SK-N-DZ (cell line): ENCODE data around the gene NEIL1.
A peak's percentile ranks its signal among the peaks of the same experiment; 100 is the strongest.

Experiments
- DNase-seq: peaks from one replicate; pipeline ENCODE4 v3.0.0-alpha.2; 2015; ENCODE audit warnings: low spot score

Gene NEIL1

DNA sequence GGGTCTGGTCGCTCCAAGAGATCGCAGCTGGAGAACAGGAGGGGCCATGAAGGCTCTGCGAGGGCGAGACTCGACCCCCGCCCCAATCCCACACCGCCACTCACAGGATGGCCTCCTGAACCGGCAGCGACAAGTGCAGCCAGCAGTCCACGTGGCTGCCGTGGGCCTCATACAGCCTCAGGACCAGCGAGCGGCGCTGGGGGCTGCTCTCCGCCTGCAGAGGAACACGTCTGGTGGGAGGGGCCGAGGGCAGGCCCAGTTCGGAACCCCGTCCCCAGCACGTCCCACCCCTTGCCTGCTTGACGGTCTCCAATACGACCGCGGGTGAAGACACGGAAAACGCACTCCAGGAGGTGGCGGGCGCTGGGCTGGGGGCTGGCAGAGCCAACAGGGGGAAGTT lies 9.2 kb downstream of the NEIL1 start:
- no peak for DNase-seq

DNA sequence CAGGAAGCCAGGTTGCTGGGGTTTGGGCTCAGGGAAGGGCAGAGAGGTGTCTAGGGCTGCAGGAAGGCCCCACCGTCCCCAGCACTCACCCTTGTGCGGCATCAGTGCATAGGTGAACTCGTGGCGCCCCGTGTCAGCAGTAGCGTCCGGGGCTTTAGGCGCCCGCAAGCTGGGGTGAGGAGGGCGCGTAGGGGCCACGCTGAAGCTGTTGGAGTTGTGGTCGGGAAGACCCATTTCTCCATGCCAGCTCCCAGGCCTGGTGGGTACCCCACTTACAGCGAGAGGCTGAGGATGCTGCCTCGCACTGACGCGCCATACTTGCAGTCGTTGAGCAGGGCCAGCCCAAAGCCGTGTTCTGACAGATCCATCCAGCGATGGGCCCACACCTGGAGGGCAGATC lies 9.7 kb downstream of the NEIL1 start:
- DNase-seq, result no peak

DNA sequence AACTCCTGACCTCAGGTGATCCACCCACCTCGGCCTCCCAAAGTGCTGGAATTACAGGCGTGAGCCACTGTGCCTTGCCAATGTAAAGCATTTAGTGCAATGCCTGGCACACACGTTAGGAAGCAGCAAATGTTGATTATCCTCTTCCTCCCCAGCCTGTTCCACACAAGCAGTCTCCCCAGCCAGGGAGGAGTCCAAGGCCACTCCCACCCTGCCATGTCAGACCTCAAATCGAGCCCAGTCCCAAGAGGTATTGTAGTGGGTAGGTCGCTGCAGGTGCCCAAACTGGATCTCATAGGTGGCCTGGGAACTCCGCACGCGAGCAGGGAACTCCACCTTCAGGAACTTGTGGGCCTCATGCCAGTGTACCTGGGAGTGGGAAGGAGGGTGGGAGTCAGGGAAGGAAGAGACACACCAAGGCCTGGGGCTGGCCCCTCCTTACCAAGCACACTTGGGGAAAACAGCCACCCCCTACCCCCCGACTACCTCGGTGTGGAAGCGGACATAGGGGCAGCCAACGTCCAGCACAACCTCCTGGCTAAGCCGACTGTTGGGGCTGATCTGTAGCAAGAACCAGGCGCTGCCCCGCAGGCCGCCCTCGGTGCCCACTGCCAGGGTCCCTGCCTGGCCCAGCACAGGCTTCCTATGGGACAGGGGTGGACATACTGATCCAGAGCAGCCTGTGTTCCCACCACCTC lies 11.3 kb downstream of the NEIL1 start:
- DNase-seq, result no peak

DNA sequence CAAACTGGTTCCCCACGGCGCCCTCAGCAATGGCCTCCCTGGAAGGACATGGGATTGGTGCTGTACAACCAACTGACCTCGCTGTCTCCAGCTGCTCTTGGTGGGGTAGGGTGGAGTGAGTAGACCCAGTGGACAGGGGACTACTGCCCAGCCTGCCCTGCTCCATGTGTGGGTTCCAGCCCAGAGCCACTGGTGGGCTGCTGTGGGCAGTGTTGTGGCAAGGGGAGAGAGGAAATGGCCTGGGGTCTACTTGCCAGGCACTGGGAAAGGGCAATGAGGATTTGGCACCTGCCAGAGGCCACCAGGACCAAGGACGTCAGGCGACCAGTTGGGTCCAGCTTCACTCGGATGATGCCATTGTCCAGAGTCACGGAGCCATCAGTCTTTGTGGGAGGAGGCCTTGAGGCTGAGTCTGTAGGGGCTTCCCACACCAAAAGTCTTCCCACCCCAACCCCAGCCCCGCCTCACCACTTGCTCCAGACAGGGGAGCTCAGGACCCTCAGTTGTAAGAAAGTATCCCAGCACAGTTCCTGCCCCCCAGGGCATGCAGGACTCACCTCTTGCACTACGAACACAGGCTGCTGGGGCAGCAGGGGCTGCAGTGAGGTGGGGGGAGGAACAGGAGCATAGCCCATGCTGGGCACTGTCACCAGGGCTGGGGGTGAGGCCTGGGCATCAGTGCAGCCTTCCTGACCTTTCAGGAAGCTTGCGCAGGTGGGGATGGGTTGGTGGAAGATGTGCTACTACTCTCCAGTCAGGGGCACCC lies 12.1 kb downstream of the NEIL1 start:
- no peak for DNase-seq

DNA sequence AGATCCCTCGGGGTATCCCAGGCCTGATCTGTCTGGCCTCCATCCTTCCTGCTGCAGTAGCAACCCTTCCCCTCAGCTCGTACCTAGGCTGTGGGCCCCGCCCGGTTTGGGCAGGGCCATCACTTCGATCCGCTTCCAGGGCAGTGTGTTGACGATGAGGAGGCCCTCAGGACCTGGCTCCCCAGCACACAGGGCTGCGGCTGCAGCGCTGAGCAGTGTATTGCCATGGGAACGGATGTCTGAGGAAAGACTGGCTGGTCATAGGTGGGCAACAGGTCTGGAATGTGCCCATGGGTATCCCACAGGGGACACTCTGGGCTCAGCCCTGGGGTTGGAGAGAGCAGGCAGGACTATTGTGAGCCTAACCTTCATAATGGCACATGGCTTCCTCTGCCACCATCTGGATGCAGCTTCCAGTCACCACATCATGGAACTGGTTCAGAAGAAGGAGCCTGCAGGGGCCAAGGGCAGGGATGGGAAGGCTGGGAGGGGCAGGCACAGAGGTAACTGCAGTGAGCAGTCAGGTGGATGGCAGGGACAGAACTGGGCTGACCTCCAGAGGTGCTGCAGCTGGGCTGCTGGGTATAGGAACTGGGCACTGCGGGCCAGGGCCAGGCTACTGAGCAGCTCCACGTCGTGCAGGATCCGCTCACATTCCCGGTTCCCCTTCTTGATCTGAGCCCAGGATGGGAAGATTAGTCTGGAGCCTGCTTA lies 12.9 kb downstream of the NEIL1 start:
- no peak for DNase-seq

DNA sequence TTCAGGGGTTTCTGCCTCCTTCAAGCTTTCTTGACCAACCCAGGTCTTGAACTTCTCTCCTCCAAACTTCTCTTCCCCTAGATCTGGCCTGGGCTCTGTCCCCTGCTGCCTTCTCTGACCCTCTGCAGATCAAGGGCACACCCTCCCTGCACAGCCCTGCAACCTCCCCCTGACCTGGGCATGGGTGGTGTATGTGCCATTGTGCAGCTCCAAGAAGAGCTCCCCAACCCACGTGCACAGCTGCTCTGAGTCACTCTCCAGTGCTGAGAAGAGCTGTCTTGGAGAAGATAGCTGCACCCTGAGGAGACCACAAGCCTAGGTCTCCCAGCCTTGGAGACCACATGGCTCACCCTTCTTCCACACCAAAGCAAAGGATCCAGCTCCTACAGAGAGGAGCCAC lies 13.6 kb downstream of the NEIL1 start:
- no peak for DNase-seq

DNA sequence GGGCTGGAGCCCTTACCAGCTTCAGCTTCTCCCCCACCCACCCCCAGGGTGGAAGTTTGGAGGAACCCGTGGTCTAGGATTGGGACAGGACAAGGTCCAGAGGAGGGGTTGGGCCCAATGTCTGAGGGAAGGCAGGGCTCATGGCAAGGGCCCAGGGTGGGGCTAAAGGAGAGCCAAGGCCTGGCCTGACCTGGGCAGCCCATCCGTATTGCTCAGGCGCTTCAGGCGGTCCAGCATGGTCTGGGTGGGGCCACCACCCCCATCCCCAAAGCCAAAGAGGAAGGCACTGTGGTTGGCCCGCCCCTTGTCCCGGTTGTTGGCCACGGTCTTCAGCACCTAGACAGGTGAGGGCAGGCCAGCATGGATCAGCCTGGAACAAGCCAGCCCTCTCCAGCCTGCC lies 14.0 kb downstream of the NEIL1 start:
- DNase-seq, result no peak

DNA sequence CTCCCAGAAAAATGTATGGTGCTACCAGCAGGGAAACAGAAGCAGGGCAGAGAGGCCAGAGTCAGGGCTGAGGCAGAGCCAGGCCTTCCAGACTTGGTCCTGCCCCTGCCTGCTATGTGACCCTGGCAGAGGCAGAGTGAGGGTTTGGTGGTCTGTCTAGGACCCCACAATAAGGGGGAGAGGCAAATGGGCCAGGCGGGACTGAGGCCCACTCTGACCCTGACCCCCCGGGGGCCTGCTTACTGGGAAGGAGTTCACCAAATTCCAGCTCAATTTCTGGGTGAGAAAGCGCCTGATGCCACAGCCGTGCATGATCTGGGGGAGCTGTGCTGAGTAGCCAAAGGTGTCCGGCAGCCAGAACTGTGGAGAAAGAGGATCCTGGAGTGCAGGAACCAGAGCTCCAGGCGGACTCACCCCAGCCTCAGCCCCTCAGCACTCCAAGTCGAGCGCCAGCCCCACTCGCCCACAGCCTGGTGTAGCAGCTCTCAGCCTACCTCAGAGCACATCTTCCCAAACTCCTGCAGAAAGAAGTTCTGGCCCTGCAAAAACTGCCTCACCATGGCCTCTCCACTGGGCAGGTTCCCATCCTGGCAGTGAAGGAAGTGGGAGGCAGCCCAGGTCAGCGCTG lies 14.6 kb downstream of the NEIL1 start:
- DNase-seq, result no peak

DNA sequence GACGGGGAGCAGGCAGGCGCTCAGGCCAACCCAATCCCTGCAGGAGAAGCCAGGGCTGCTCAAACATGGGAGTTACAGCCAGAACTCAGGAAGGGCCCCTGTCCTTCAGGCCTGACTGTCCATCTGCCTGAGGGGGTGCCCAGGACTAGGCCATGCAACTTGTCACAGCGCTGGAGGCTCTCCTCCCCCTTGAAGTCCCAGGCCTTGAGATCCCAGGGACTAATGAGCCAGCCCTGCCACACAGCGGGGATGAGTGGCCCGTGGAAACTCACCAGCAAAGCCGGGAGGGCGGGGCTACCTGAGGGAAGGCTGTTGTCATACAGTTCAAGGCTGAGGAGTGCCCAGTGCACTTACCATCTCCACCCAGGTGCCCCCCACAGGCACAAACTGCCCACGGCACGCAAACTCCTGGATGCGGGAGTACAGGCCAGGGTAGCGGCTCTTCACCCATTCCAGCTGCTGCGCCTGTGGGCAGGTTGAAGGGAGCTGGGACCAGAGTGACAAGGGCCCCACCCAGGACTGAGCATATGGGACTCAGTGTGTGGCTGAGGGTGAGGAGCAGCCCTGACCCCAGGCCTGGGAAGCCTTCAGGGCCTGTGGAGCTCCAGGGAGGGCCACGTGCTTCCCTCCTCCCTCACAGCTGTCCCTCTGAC lies 15.3 kb downstream of the NEIL1 start:
- no peak for DNase-seq

DNA sequence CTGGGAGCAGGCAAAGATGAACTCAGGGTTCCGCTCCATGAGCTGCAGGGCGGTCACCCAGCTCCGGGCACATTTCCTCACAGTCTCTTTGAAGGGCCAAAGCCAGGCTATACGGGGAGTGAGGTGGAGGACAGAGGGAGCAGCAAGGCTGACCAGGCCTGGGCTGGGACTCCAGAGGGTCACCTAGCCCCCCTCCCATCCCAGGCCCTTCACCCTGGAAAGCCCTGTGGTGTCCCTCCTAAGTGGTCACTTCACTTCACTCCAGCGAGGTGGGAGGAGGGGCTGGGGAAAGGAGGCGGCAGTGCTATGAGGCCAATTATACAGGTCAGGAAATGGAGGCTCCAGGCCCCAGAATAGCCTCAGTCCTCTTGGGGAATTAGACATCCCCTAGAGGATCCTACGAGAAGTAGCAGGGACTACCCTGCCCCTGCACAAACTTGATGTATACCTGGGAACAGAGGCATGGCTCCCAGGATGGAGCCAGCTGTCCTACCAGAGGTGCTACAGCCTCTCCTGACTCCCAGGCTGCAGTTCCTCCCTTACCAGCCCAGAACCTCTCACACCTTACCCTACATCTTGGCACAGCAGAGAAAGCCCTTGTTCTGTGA lies 15.9 kb downstream of the NEIL1 start:
- DNase-seq, result no peak

DNA sequence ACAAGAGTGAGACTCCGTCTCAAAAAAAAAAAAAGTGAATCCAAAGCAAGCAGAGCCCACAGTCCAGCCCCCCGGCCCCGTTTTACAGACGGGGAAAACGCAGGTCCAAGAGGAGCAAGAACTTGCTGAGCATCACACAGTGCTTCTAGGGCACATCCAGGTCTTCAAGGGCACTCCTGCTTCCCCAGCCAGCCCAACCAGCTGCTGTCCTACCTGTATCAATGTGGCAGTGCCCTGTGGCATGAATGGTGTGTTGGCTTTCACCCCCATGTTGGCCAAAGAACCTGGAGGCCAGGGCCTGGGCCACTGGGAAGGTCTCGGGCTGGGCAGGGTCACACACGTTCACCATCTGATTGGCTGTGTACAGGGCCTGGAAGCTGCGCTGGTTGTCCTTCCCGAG lies 16.9 kb downstream of the NEIL1 start:
- DNase-seq, result no peak

DNA sequence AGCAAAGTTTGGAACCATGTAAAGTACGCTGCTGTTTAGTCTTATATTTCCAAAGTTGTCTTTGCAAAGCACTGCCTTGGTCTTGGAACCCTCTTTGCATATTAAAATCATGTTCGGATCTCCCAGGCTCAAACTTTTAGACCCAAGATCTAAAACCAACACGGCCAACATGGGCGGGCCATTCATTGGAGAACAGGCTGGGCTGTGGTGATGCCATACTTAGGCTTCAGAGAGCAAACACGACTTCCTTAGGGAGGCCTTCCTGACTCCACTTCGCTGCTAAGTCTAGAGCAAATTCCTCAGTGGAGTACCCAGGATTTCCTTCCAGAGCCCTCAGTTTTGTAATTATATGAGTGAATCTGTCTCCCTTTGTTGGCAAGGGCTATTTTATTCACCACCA lies 18.0 kb downstream of the NEIL1 start:
- no peak for DNase-seq

DNA sequence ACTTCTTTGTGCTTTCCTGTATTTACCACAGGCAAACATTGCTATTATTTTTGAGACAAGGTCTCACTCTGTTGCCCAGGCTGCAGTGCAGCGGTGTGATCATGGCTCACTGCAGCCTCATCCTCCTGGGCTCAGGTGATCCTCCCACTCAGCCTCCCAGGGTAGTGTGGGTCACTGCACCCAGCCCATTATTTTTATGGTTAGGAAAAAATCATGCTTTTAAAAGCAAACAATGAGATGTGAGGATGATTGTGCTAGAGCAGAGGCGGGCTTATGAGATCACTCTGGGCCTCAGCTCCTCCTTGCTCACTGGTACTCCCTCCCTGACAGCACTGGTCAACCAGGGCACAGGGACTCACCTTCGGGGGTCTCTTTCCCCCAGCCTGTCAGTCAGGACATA lies 19.3 kb downstream of the NEIL1 start:
- no peak for DNase-seq

DNA sequence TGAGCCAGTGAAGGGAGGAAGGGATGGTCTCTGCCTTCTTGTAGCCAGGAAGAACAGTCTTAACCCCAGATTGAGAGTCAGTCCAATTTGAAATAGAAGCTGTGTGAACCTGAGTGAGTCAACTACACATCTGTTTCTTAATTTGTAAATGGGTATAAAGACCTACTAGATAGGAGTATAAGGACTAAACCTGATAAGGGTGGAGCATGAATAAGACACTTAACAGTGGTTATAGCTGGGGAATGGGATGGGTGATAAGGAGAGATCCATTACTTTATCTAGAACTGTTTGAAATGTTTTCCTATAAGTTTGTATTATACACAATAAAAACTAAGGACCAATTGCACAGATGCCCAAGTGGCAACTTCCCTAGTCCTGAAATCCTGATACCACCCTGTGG lies 20.2 kb downstream of the NEIL1 start:
- no peak for DNase-seq

DNA sequence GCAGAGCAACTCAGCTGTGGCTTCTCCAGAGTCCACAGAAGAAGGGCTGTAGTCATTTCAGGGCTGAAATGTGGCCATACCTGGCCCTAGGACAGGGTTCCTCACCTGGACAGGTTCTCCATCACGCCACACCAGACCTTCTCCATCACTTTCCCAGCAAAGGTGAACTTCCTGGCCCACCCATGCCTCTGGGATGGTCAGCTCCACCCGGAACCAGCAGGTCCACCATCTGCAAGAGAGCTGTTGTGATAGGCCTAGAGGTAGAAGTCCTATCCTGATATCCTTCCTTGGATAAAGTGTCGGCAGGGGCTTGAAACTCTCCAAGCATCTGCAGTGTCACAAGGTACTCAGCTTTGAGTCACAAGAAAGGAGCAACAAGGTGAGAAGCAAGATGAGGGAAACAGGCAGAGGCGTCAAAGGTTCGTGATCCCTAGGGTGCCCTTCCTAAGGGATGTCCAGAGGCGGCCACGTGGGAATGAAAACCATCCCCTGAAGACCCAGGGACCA lies 20.6 kb downstream of the NEIL1 start:
- no peak for DNase-seq

DNA sequence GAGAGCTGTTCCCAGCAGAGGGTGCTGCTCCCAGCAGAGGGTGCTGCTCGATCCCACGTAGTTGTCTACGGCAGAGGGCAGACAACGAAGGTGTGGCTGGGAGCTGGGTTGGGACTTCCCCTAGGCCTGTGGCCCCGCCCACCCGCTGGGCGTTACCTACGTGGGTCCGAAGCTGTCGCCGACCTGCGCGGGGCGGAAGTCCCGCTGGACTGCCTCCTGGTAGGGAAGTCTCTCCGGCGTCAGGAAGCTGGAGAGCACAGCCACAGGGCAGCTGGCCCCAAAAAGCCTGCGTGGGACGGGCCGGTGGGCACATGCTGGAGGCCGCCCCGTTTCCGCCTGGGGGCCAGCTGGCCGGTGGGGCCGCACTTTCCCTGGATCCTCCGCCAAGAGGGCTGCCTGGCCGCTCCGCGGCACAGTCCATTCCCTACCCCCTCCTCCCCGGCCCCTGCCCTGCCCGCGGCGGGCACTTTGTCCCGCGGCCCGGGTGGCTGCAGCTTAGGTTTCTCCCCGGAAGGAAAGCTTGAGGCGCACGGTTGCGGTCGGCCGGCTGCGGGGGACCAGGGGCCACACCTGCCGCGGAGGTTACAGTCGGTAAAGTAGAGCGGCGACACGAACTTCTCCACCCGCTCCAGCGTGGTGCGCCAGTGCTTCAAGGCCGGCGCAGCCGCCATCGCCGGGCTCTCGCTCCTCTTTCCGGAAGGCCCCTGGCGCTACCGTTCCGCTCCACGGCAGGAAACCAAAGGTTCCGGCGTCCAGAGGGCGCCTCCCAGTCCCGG lies 21.3 kb downstream of the NEIL1 start, which contains the start of gene MAN2C1:
Gene MAN2C1 (minus strand): TSS at position 695 of the 776 bp plus-strand sequence. CDS start 24 bp downstream, at position 671.
- DNase-seq, result peak; percentile 97

DNA sequence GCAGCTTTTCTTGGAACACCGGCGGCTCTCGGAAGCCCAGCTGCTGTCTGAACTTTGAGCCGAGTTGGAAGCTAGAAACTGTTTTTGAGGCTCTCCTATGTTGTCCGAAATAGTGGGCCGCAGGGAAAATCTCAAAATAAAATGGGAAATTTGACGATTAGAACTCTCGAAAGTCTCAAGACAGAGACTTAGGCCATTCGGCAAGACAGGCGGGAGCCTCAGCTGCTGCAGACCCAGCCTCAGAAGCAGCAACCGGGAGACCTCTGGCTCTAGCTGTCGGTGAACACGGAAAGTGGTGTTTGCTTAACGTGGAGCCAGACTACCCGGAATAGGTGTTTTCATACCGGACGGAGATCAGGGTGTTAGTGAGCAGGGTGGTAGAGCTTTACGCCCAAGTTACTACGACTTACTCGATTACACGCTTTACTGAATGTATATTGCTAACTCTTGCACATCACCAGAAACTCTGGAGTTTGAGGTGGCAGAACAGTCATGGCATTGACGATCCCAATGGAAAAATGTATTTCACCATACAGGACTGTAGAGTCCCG lies 21.9 kb downstream of the NEIL1 start:
- no peak for DNase-seq

DNA sequence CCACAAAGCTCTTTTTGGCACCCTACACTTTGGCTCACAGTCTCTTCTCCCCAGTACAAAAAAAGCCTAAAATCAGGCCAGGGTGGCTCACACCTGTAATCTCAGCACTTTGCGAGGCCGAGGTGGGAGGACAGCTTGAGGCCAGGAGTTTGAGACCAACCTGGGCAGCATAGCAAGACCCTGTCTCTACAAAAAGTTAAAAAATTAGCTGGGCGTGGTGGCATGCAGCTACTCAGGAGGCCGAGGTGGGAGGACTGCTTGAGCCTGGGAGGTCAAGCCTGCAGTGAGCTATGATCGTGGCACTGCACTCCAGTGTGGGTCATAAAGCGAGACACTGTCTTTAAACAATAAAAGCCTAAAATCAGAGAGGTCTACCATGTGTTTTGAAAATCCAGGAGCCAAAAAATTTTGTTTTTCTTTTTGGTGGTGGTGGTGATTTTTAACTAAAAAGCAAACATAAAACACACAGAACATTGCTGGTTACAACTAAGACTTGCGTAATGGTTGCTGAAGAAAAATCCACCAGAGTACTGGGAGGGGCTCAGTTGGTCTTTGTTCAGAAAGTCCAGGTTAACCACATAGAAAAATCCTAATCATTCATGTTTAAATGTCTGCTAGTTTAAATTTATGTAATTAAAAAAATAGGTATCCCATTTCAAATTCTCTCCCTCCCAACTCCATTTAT lies 23.2 kb downstream of the NEIL1 start:
- no peak for DNase-seq

DNA sequence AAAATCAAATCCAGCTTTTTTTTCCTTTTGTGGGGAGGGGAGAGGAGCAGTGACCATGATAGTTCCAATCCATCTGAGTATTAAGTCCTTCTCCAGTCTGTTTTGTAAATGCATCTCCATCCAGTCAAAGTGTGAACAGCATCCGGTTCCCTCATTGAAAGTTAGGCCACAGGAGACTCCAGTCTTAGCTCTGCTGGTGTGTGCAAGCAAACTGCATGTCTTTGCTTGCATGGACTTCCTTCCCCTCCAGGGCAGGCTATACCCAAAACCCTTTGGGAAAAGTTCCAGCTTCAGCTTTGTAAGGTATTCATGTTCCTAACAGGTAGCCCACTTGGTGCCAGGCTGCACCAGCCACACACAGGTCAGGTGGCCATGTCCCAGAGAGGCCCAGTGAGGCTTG lies 24.6 kb downstream of the NEIL1 start:
- no peak for DNase-seq
